Right lobe of liver (tissue), 4 donors: ENCODE results near the gene TIAM2.

ENCODE experiments used
- CTCF ChIP-seq, 4 donors: fragments of 200-600 bp in 3 of 4; fragments of 450-650 bp in 1 of 4; IDR thresholded peaks; one replicate each; pipeline versions ENCODE4 v1.5.1 to v1.8.0; 2016 to 2022; ENCODE audit warnings: antibody characterized with exemption in 4 of 4, mild to moderate bottlenecking in 2 of 4
- POLR2A ChIP-seq: fragments of 450-650 bp; IDR thresholded peaks from one replicate; pipeline ENCODE4 v1.6.1; 2017; ENCODE audit warnings: antibody characterized with exemption, mild to moderate bottlenecking
- donor health status: DM: no; HTN: no; CAD: no.
- donor health status: DM: no; HTN: no; CAD: no.
- donor health status: DM: no; HTN: yes; CAD: no.

- TF ChIP-seq CTCF (IDR thresholded peaks at IDR 0.05) (no peak), POLR2A (no peak)
These were observed 156.0 kb downstream of the TIAM2 start for GRCh38 chr6:155150967-155151671.
